Jurkat, Clone E6-1 (cell line): Measurements from ENCODE around the gene AOAH.

Experiments
- DNase-seq: peaks from one replicate; pipeline ENCODE4 v3.0.0-alpha.2; 2011; ENCODE audit warnings: low read depth, low spot score
- H3K4me3 ChIP-seq: 2 replicates; pipeline ENCODE4 v1.5.1; 2011; ENCODE audit warnings: mild to moderate bottlenecking, low read length, control low read depth, moderate library complexity

The AOAH gene

DNA sequence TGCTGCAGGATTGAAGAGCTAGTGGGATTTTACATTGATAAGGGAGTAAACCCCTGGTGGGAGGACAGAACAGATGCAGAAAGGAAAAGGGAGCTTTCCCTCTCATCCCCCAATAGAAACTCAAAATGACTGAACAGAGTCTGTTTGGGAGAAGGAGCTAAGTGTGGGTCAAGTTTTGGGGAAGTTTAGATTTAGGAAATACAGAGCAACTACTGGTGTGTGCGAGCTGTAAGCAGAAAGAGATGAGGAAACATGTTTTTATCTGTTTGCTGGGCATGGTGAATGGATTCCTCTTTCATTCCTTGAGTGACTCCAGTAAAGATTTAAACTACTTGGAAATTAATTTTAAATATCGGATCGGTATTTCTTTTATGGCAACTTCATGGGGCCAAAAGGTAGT lies 132.7 kb downstream of the AOAH start:
- DNase-seq = no peak
- H3K4me3 ChIP-seq = no peak overlapping the region

DNA sequence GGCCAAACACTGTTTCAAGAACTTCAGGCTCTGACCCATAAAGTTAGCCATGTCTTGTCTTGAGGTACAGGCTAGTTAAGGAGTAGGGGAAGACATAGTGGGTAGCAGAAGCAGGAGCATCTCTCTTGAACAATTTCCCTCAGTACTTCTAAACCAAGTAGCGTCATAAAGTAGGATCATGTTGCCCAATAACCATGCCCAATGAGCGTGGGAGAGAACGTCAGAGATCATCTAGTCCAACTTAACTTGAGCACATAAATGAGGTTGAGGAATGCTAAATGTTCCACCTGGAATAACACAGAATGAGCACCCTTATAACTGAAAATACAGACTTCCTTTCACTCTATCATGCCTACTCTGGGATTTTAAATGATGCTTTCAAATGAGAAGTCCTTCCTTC lies 134.9 kb downstream of the AOAH start:
- no peak overlapping the region for H3K4me3 ChIP-seq

DNA sequence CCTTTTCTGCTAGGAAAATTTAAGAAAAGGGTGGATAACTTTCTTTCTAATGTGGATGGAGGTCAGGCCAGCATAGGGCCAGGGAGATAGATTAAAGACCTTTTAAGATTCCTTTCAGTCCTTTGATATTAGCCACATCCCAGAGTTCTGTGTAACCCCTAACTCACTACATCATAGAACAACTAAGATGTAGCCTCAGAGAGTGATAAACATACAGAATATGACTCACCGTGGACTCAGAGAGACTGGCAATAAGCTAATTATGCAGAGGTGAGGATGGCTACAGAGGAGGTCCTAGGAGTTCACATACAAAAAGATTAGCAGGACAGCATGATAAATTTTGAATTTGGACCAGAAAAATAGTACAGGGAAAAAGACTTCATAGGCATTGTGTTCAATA lies 141.0 kb downstream of the AOAH start:
- H3K4me3 ChIP-seq = no peak overlapping the region
- DNase-seq = no peak

More for the DNA sequence above, 134.9 kb downstream of the AOAH start:
- DNase-seq = no peak

DNA sequence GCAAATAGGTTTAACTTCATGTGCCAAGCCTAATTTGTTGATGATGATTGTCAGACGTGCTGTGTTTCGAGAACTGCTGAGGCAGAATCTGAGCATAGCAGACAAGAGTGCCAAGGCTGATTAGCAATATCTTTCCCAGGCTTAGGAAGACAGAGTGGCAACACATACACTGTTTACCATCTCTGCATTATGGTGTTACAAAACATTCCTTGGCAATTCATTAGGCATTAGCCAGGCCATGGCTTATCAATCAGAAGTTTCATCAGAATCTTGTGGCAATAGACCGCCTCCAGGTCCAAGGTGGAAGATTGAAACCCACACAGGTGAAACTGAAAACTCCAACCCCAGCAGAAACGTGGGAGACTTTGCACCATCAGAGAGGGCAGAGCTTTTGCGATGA lies 148.5 kb downstream of the AOAH start:
- no peak for DNase-seq
- no peak overlapping the region for H3K4me3 ChIP-seq

DNA sequence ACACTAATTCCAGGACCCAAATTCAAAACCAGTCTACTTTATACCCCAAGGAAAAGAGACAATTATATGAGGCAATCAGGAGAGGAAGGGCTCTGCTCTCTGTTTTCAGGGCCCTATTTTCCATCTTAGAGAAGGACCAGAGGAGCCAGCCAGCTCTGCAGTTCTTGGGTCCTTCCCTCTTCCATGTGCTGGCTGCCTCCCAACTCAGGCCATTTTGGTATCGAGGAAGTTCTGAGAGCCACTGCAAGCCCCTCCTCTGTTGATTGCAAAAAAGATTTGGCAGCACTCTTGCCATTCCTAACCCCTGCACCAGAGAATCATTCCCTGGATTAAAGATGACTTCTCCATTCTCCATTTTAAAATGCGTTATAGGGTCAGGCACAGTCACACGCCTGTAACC lies 151.2 kb downstream of the AOAH start:
- H3K4me3 ChIP-seq = no peak overlapping the region
- DNase-seq = no peak

- DNase-seq = no peak
Observed at GRCh38 chr7:36571190-36571560, 153.1 kb downstream of the AOAH start.

DNA sequence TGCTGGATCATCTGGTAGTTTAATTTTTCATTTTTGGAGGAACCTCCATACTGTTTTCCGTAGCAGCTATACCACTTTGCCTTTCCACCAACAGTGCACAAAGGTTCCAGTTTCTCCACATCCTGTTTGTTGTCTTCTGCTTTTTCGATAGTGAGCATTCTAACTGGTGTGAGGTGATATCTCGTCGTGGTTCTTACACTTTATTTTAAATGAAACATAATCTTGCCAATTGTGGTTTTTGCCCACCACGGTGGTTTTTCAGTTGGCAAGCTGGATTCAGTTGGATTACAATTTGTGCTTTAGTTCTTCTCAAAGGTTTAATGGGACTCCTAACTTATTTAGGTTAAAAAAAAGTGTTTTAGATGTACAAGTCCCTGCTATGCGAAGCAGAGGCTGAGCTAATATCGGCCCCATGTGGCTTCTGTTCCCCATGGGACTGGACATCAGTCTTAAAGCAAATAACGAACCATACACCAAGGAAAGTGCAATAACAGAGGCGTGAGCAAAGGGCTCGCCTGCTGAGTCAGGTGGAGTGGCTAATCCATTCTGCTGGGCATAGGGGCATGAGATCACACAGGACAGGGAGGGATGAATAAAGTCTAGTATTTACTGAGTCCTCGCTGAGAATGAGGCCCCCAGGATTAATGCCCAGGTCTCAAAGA lies 153.6 kb downstream of the AOAH start:
- peak; percentile 96 for DNase-seq

More at GRCh38 chr7:36571190-36571560, 153.1 kb downstream of the AOAH start:
- H3K4me3 ChIP-seq = no peak overlapping the region; the same call in 1 of the 2 replicates

GRCh38 chr7:36568452-36568849 lies 155.8 kb downstream of the AOAH start:
- H3K4me3 ChIP-seq = no peak overlapping the region
- no peak for DNase-seq

More for the DNA sequence above, 153.6 kb downstream of the AOAH start:
- H3K4me3 ChIP-seq = peak overlapping the region; percentile 35

DNA sequence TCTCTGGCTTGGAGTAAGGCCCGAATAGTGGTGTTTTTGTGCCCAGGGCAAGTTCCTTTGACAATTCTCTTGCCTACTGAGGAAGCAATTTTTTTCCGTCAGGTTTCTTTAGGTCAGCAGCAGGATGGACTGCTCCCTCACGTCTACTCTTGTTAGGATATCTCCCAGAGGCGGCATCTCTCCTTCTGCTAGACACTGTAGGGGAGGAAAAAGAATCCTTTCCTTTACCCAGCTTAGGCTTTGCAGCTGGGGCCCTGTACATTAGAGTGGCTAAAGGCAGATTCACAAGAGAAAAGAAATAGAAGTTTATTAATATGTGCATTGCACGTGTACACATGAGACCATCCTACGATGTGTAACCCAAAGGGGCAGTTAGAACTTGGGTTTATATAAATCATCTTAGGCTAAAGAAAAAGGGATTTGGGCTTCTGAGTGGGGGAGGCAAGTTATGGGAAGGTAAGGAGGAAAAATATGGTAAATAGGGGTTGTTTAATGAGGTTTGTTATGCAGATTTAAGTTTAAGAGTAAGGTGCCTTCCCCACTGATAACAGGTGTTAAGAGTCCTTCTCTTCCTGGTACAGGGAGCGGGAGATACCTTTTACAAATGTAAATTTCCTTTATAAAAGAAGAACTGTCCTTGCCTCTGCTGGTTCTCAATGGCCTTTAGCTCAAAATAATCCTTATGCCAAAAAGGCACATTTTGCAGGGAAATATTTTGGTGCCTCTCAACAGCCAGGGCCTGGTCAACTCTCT lies 156.4 kb downstream of the AOAH start:
- DNase-seq = no peak
- H3K4me3 ChIP-seq = no peak overlapping the region

DNA sequence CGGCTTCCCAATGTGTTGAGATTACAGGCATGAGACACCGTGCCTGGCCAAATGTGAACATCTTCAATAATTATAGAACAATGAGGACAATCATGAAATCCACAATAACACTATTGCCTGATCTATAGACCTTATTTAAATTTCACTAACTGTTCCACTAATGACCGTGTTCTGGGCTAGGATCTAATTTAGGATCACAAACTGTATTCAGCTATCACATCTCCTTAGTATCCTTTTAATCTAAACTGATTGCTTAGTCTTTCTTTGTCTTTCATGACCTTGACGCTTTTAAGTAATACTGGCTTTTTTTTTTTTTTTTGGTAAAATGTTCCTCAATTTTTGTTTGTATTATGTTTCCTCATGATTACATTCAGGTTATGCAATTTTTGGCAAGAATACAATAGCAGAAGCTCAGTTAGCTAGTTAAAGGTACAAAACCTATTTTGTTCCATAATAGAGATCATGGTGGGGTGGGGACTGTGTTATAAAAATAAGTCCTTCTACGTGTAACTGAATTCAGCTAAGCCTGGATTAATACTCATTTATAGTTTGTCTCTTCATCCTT lies 158.4 kb downstream of the AOAH start:
- no peak for DNase-seq

GRCh38 chr7:36564489-36564888 lies 159.8 kb downstream of the AOAH start:
- no peak for DNase-seq
- H3K4me3 ChIP-seq = no peak overlapping the region

More for the DNA sequence above, 158.4 kb downstream of the AOAH start:
- H3K4me3 ChIP-seq = no peak overlapping the region

DNA sequence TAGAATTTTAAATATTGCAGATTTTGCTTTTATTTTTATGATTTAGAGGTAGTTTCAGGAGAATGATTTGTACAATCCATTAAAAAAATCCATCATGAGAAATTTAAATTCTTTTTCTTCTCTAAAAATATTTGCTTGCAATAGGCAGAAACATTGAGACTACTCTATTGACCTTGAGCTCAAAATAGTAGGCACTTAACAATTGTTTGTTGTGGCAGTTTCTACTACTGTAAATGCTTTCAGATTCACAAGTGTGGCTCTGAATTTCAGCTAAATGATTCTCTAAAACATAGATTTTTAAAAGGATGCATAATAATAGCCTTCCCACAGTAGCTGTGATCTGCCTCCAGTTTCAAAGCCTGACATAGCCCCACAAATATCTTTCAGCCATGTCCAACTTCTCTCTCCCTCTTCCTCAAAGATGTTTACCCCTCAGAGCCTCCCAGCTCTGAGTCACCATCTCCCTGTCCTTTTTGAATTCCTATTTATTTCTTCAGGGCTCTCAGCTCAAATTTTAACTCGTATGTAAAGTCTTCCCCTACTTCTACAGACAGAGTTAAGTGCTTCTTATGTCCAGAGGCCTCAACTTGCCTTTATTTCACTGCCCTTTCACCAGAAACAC lies 160.5 kb downstream of the AOAH start:
- no peak for DNase-seq
- no peak overlapping the region for H3K4me3 ChIP-seq

DNA sequence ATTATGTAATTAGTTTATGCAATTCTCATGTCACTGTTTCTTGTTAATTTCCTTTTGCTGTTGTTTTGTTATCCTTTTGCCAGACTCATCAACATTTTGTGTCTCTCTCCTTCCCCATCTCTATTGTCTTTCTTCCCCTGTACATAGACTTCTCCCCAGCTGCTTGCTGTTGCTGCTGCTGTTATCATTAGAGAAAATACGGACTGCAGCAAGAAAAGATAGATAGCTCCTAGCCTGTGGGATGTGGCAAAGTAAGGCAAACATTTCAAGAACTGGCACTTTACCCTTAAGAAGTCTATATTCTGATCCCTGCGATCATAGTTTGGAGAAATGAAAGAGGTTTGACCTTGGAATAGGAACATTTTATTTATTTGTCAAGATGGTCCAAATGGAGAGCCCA lies 162.2 kb downstream of the AOAH start:
- H3K4me3 ChIP-seq = no peak overlapping the region

DNA sequence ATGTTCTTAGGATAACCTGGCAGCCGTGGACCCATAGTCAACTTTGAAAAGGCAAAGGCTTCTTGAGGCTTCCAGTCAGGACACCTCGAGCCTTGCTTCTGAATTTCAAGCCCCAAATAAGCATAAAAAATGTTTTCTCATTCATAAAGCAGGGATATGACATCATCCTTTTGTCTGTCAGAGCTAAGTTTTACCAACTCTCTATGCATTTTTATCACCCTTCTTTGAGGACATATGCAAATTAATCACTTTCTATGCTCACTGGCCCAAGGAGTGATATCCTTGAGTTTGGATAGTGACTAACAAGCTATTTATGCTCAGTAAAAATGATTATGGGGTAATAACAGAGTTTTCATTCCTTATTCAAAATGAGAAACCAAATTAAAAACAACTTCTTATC lies 175.3 kb downstream of the AOAH start:
- no peak for DNase-seq

More for the DNA sequence above, 162.2 kb downstream of the AOAH start:
- no peak for DNase-seq

DNA sequence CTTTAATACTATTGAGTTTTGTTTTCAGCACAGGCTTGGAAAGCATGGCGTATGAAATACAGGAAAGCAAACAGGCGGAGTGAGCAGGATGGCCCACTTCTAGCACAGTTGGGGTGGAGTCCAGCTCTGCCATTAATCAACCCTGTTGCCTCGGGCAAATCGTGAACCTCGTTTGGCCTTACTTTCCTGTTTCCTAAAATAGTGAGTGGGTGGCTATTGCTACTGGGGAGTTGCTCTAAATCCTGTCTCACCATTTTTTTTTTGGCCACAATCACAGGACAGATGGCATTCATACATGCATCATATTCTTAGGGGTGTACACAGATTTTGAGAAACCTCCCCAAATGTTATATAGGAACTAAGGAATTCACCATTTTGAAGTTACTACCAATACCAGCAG lies 176.9 kb downstream of the AOAH start:
- DNase-seq = no peak
- H3K4me3 ChIP-seq = no peak overlapping the region

More for the DNA sequence above, 175.3 kb downstream of the AOAH start:
- H3K4me3 ChIP-seq = no peak overlapping the region

DNA sequence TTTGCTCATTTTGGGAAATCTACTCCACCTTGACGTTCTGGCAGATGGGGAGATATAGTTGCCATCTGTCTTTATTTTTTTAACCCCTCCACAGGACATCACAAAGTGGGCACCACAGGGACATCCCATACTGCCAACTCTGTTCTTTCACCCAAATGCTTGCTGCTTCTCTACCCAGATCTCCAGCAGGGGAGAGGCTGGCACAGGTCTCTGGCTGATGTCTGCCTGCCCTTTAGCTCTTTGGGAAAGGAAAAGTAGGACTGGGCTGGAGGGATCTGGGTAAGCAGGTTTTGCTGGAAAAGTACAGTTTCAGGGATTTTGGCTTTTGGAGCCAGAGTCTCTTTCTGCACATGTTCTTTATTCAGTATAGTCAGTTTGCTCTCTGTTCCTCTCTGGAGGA lies 178.0 kb downstream of the AOAH start:
- no peak for DNase-seq
- no peak overlapping the region for H3K4me3 ChIP-seq

DNA sequence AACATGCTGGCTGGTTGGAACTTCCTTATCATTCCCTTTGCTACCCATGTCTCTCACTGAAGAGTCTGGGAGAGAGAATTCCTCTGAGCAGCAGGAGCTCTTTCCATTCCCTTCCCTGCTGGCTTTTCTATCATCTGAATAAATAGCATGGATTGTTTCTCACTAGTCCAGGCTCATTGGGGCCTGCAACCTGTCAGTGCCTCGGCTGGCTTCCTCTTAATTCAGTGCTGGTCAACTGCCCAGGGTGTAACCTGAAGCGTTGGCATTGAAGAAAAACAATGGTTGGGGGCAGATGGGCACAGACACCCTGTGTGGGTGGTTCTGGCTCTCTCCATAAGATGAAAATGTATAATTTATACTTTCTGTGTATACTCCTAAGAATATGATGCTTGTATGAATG lies 179.0 kb downstream of the AOAH start:
- no peak overlapping the region for H3K4me3 ChIP-seq
- no peak for DNase-seq

GRCh38 chr7:36538126-36538525 lies 186.2 kb downstream of the AOAH start:
- H3K4me3 ChIP-seq = no peak overlapping the region
- no peak for DNase-seq

- no peak overlapping the region for H3K4me3 ChIP-seq
- no peak for DNase-seq
Observed at GRCh38 chr7:36535866-36536664, 188.2 kb downstream of the AOAH start.
